Natural killer cell treated with Interleukin-12 subunit alpha and Interleukin-12 subunit beta and Interleukin-15 and Interleukin-18, amount 100 ng/mL, for 72 hours (primary cell): ENCODE data around the gene HOXD9. TPM values are rescaled to one million over a fixed set of nuclear protein-coding genes. Genes with fewer than 3 reads are reported as not detected.

Source experiments
- ATAC-seq, 2 donors: fragments of 150-1000 bp; cut with Tn5 transposase in 1 of 2; sonication (Bioruptor Pico), chemical (Tn5 transposase) in 1 of 2; 2 replicates each; pipeline ENCODE4 v1.10.0; 2021
- DNase-seq: peaks from one replicate; pipeline ENCODE4 v3.0.0; 2022; ENCODE audit warnings: low spot score
- H3K27ac Mint-ChIP-seq, 2 donors: 1 replicate in 1 of 2; 2 replicates in 1 of 2; pipeline ENCODE4 v1.8.0; 2022; ENCODE audit warnings: mixed read lengths in 2 of 2, mild to moderate bottlenecking in 1 of 2, moderate library complexity in 1 of 2
- H3K27me3 Mint-ChIP-seq, 2 donors: 1 replicate in 1 of 2; 2 replicates in 1 of 2; pipeline ENCODE4 v1.8.0; 2022; ENCODE audit warnings: mixed read lengths in 2 of 2
- H3K36me3 Mint-ChIP-seq: one replicate; pipeline ENCODE4 v1.8.0; 2022; ENCODE audit warnings: mixed read lengths
- H3K4me1 Mint-ChIP-seq, 2 donors: 1 replicate in 1 of 2; 2 replicates in 1 of 2; pipeline ENCODE4 v1.8.0; 2022; ENCODE audit warnings: low read depth in 2 of 2, mixed read lengths in 2 of 2, mild to moderate bottlenecking in 1 of 2
- H3K4me3 Mint-ChIP-seq: one replicate; pipeline ENCODE4 v1.8.0; 2022; ENCODE audit warnings: mixed read lengths
- H3K9me3 Mint-ChIP-seq: 2 replicates; pipeline ENCODE4 v1.8.0; 2022; ENCODE audit warnings: mixed read lengths
- total RNA-seq, 2 donors: library from RNA; stranded (reverse); gene quantifications; one replicate each; pipeline ENCODE4 v1.2.3, GENCODE V29; 2022

The HOXD9 gene
- total RNA-seq, 2 donors from 2014 or later, result not detected

- no peak overlapping the region for H3K4me3 Mint-ChIP-seq
- DNase-seq (no peak), ATAC-seq (no peak)
- H3K36me3 Mint-ChIP-seq, result peaks cover 8% of the 10 kb centered on the region
- peaks cover 52 to 65% of the 10 kb centered on the region in 2 donors for H3K27me3 Mint-ChIP-seq
- no peak overlapping the region for H3K27ac Mint-ChIP-seq
- H3K4me1 Mint-ChIP-seq, result peaks cover 6 to 9% of the 10 kb centered on the region in 2 donors
- H3K9me3 Mint-ChIP-seq, result peaks cover 3% of the 10 kb centered on the region
These were observed 40.6 kb downstream of the HOXD9 start for GRCh38 chr2:176162911-176163671.

GRCh38 chr2:176163672-176164056 is 41.1 kb downstream of the HOXD9 start:
- DNase-seq (no peak), ATAC-seq (no peak)
- Mint-ChIP-seq H3K9me3 (peaks cover 3% of the 10 kb centered on the region), H3K27me3 (peaks cover 48 to 59% of the 10 kb centered on the region in 2 donors), H3K4me3 (no peak overlapping the region), H3K4me1 (peaks cover 6% of the 10 kb centered on the region in 2 donors), H3K27ac (no peak overlapping the region), H3K36me3 (peaks cover 8% of the 10 kb centered on the region)

GRCh38 chr2:176164201-176164600 is 41.7 kb downstream of the HOXD9 start:
- Mint-ChIP-seq H3K27me3 (peaks cover 48 to 59% of the 10 kb centered on the region in 2 donors), H3K27ac (no peak overlapping the region), H3K9me3 (peaks cover 3% of the 10 kb centered on the region), H3K4me3 (no peak overlapping the region), H3K4me1 (peaks cover 6% of the 10 kb centered on the region in 2 donors), H3K36me3 (peaks cover 8% of the 10 kb centered on the region)
- ATAC-seq, result no peak
- no peak for DNase-seq

GRCh38 chr2:176164611-176165369 is 42.3 kb downstream of the HOXD9 start:
- Mint-ChIP-seq H3K9me3 (peaks cover 3% of the 10 kb centered on the region), H3K36me3 (peaks cover 8% of the 10 kb centered on the region), H3K27ac (no peak overlapping the region), H3K4me3 (no peak overlapping the region), H3K4me1 (peaks cover 6% of the 10 kb centered on the region in 2 donors), H3K27me3 (peaks cover 51 to 62% of the 10 kb centered on the region in 2 donors)
- ATAC-seq (no peak), DNase-seq (no peak)

- Mint-ChIP-seq H3K4me1 (peaks cover 6% of the 10 kb centered on the region in 2 donors), H3K4me3 (no peak overlapping the region), H3K27ac (no peak overlapping the region), H3K9me3 (peaks cover 3% of the 10 kb centered on the region), H3K36me3 (peaks cover 8% of the 10 kb centered on the region), H3K27me3 (peaks cover 53 to 69% of the 10 kb centered on the region in 2 donors)
- ATAC-seq (no peak), DNase-seq (no peak)
These were observed 43.0 kb downstream of the HOXD9 start for GRCh38 chr2:176165370-176166050.

GRCh38 chr2:176166272-176166671 is 43.8 kb downstream of the HOXD9 start:
- ATAC-seq (no peak), DNase-seq (no peak)
- H3K36me3 Mint-ChIP-seq, result peaks cover 8% of the 10 kb centered on the region
- no peak overlapping the region for H3K4me3 Mint-ChIP-seq
- peaks cover 3% of the 10 kb centered on the region for H3K9me3 Mint-ChIP-seq
- no peak overlapping the region for H3K27ac Mint-ChIP-seq
- peaks cover 6% of the 10 kb centered on the region in 2 donors for H3K4me1 Mint-ChIP-seq
- H3K27me3 Mint-ChIP-seq, result peaks cover 49 to 65% of the 10 kb centered on the region in 2 donors

- H3K27ac Mint-ChIP-seq, result no peak overlapping the region
- H3K4me1 Mint-ChIP-seq, result peaks cover 6% of the 10 kb centered on the region in 2 donors
- DNase-seq, result no peak
- peaks cover 8% of the 10 kb centered on the region for H3K36me3 Mint-ChIP-seq
- ATAC-seq, result no peak
- no peak overlapping the region for H3K4me3 Mint-ChIP-seq
- H3K9me3 Mint-ChIP-seq, result peaks cover 3% of the 10 kb centered on the region
- H3K27me3 Mint-ChIP-seq, result peaks cover 45 to 58% of the 10 kb centered on the region in 2 donors
These were observed 44.9 kb downstream of the HOXD9 start for GRCh38 chr2:176167398-176167797.

- Mint-ChIP-seq H3K4me3 (no peak overlapping the region), H3K27me3 (peaks cover 43 to 63% of the 10 kb centered on the region in 2 donors), H3K9me3 (peaks cover 1% of the 10 kb centered on the region), H3K27ac (no peak overlapping the region), H3K4me1 (peaks cover under 1 to 6% of the 10 kb centered on the region in 2 donors), H3K36me3 (peaks cover 3% of the 10 kb centered on the region)
- DNase-seq (no peak), ATAC-seq (peak; percentile 46 to 59)
These were observed 46.7 kb downstream of the HOXD9 start for GRCh38 chr2:176169181-176169580.

GRCh38 chr2:176169711-176170110 is 47.2 kb downstream of the HOXD9 start:
- H3K4me3 Mint-ChIP-seq, result no peak overlapping the region
- no peaks in the 10 kb centered on the region for H3K9me3 Mint-ChIP-seq
- H3K4me1 Mint-ChIP-seq, result peaks cover 0 to 4% of the 10 kb centered on the region in 2 donors
- no peak overlapping the region for H3K27ac Mint-ChIP-seq
- DNase-seq (no peak), ATAC-seq (no peak)
- no peaks in the 10 kb centered on the region for H3K36me3 Mint-ChIP-seq
- H3K27me3 Mint-ChIP-seq, result peaks cover 41 to 60% of the 10 kb centered on the region in 2 donors

GRCh38 chr2:176170602-176171305 is 48.2 kb downstream of the HOXD9 start:
- Mint-ChIP-seq H3K4me3 (no peak overlapping the region), H3K9me3 (no peaks in the 10 kb centered on the region), H3K27ac (no peak overlapping the region), H3K4me1 (peaks cover 0 to 4% of the 10 kb centered on the region in 2 donors), H3K27me3 (peaks cover 47 to 64% of the 10 kb centered on the region in 2 donors), H3K36me3 (no peaks in the 10 kb centered on the region)
- DNase-seq, result no peak
- ATAC-seq, result no peak

GRCh38 chr2:176171351-176172006 is 49.0 kb downstream of the HOXD9 start:
- Mint-ChIP-seq H3K4me3 (no peak overlapping the region), H3K27ac (no peak overlapping the region), H3K36me3 (no peaks in the 10 kb centered on the region), H3K27me3 (peaks cover 47 to 64% of the 10 kb centered on the region in 2 donors), H3K4me1 (peaks cover 0 to 4% of the 10 kb centered on the region in 2 donors), H3K9me3 (no peaks in the 10 kb centered on the region)
- ATAC-seq (no peak), DNase-seq (no peak)

GRCh38 chr2:176172007-176172894 is 49.7 kb downstream of the HOXD9 start:
- ATAC-seq, result peak in 1 of 2 donors; percentile 30
- H3K27me3 Mint-ChIP-seq, result peaks cover 46 to 64% of the 10 kb centered on the region in 2 donors
- H3K27ac Mint-ChIP-seq, result no peak overlapping the region

More at GRCh38 chr2:176172007-176172894, 49.7 kb downstream of the HOXD9 start:
- DNase-seq, result no peak
- Mint-ChIP-seq H3K36me3 (no peaks in the 10 kb centered on the region), H3K9me3 (no peaks in the 10 kb centered on the region), H3K4me1 (peaks cover 0 to 4% of the 10 kb centered on the region in 2 donors), H3K4me3 (no peak overlapping the region)
